ENCODE measurements around the gene PGAM5.

The PGAM5 gene

GRCh38 chr12:132719141-132719953 lies 8.7 kb downstream of the PGAM5 start:
- DNase-seq (ENCODE audit: low read depth in 2 of 3, low spot score in 2 of 3) = no peak

GRCh38 chr12:132719954-132720324 lies 9.3 kb downstream of the PGAM5 start:
- DNase-seq (ENCODE audit: low read depth in 2 of 3, low spot score in 2 of 3) = no peak

- DNase-seq (ENCODE audit: low read depth in 2 of 3, low spot score in 2 of 3) = no peak
Observed at GRCh38 chr12:132720606-132721345, 10.1 kb downstream of the PGAM5 start.

- DNase-seq (ENCODE audit: low read depth in 2 of 3, low spot score in 2 of 3) = no peak
Observed at GRCh38 chr12:132723015-132723763, 12.5 kb downstream of the PGAM5 start.

GRCh38 chr12:132723764-132724140 lies 13.1 kb downstream of the PGAM5 start:
- no peak for DNase-seq (ENCODE audit: low read depth in 2 of 3, low spot score in 2 of 3)

- DNase-seq (ENCODE audit: low read depth in 2 of 3, low spot score in 2 of 3) = no peak
Observed at GRCh38 chr12:132724506-132725241, 14.0 kb downstream of the PGAM5 start.

- DNase-seq (ENCODE audit: low read depth in 2 of 3, low spot score in 2 of 3) = no peak
Observed at GRCh38 chr12:132726386-132726785, 15.7 kb downstream of the PGAM5 start.

DNA sequence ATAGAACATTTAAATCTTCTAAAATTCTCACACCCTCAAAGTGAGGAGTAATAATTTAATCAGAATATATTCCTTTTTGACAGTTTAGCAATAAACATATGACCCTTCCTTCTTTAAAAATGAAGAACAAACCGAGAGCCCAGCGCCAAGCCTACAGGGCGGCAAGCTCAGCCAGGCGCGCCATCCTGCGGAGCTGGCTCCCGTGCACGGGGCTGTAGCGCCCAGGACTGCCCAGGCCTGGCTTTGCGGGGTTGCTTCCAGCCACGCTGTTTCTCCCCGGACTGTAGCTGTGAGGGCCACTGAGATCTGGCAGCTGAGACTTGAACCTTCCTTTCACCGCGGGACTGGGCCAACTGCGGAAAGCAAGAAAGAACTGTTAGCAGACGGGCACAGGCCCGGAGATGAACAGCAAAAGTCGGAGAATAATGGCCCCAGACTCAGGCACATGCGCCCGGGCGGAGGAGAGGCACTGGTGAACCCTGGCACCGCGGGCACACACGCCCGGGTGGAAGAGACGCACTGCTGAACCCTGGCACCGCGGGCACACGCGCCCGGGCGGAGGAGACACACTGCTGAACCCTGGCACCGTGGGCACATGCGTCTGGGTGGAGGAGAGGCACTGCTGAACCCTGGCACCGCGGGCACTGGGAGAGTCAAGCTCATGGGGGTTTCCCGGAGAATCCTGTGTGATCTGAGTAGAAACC lies 16.6 kb downstream of the PGAM5 start:
- DNase-seq (ENCODE audit: low read depth in 2 of 3, low spot score in 2 of 3) = no peak

- DNase-seq (ENCODE audit: low read depth in 2 of 3, low spot score in 2 of 3) = no peak
Observed at GRCh38 chr12:132728502-132728901, 17.9 kb downstream of the PGAM5 start.

DNA sequence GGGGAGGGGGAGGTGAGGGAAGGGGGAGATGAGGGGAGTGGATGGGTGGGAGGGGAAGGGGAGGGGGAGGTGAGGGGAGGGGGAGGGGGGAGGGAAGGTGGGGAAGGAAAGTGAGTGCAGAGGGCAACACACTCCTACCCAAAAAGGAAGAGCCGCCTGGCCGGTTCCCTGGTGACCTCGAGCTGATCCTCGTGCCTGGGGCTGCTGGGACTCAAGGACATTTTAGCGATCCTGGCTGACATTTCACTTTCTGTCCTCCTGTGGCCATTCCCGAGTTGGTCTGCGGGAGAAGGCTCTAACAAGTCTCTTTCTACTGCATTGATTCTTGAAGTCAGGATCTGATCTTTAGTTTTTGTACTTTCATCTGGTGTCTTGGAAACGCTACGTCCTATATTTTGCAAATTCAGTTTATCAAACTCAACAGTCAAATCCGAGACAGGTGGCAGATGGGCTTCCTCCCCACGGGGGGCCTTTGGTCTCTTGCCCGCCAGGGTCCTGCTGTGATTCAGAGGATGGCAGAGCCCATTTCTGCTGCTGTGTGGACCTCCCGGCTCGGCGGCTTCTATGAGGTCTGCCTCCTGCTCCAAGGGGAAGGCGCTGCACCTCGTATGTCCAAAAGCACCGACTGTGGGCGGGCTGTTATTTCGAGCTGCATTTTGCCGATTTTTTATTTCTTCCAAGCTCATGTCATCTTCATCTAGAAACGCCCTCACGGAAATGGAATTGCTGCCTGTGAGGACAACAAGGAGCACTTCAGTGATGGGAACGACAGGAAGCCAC lies 19.1 kb downstream of the PGAM5 start:
- DNase-seq (ENCODE audit: low read depth in 2 of 3, low spot score in 2 of 3) = no peak

DNA sequence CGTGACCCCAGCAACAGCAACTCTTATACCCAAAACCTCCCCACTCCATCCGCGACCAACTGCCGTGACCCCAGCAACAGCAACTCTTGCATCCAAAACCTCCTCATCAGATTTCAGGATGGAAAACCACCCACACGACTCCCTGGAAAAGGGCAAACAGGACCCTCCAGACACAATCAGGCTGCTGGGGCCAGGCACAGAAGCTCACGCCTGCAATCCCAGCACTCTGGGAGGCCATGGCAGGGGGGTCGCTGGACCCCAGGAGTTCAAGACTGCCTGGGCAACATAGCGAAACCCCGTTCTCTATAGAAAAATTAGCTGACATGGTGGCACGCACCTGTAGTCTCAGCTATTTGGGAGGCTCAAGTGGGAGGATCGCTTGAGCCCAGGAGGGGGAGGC lies 19.7 kb downstream of the PGAM5 start:
- DNase-seq (ENCODE audit: low read depth in 2 of 3, low spot score in 2 of 3) = no peak

DNA sequence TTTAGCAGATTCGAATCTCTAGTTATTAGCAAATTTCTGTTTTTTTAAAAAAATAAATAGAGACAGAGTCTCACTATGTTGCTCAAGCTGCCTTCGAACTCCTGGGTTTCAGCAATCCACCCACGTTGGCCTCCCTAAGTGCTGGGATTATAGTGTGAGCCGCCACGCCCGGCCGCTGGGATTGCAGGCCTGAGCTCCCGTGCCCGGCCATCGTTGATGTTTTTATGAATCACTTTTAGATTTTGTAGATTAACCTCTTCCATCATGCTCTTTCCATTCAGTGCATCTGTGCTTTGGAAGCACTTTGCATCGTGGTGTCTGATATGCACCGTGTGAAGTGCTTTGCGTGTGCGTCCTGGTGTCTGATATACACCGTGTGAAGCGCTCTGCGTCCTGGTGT lies 20.9 kb downstream of the PGAM5 start:
- DNase-seq (ENCODE audit: low read depth in 2 of 3, low spot score in 2 of 3) = no peak

GRCh38 chr12:132734206-132734605 lies 23.6 kb downstream of the PGAM5 start:
- no peak for DNase-seq (ENCODE audit: low read depth in 2 of 3, low spot score in 2 of 3)

GRCh38 chr12:132735496-132735895 lies 24.9 kb downstream of the PGAM5 start:
- no peak for DNase-seq (ENCODE audit: low read depth in 2 of 3, low spot score in 2 of 3)

DNA sequence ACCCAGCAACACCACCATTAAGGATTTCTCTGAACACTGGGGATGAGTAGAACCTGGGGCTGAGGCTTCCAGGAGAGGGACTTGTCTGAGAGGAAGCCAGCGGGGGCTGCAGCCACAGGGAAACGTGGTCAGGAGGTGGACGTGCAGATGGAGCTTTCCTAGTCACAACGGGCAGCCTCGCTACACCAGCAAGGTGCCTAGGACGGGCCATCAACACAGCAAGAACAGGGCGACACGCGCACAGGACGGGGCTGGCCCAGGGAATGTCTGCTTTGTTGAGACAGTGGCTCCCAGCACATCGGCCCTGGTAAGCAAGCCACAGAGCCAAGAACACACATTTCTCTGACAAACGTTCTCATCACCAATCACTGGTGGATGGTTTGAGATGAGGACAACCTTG lies 25.7 kb downstream of the PGAM5 start:
- no peak for DNase-seq (ENCODE audit: low read depth in 2 of 3, low spot score in 2 of 3)

DNA sequence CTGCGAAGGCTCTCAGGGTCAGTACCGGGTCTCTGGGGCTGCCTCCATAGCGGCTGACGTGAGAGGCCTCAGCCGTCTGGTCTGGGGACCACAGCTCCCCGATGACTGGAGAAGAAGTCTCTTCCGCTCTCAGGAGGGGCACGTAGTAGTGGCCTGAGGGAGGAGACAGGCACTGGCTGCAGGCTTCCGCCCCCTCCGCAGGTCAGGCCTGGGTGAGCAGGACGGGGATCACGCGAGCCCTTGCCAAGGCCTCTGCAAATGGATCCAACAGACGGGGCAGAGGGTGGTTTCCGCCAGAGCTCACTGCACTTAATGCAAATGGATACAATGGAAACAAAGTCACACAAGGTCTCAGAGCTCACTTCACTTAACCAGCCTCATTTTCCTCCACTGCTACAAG lies 26.3 kb downstream of the PGAM5 start:
- no peak for DNase-seq (ENCODE audit: low read depth in 2 of 3, low spot score in 2 of 3)

DNA sequence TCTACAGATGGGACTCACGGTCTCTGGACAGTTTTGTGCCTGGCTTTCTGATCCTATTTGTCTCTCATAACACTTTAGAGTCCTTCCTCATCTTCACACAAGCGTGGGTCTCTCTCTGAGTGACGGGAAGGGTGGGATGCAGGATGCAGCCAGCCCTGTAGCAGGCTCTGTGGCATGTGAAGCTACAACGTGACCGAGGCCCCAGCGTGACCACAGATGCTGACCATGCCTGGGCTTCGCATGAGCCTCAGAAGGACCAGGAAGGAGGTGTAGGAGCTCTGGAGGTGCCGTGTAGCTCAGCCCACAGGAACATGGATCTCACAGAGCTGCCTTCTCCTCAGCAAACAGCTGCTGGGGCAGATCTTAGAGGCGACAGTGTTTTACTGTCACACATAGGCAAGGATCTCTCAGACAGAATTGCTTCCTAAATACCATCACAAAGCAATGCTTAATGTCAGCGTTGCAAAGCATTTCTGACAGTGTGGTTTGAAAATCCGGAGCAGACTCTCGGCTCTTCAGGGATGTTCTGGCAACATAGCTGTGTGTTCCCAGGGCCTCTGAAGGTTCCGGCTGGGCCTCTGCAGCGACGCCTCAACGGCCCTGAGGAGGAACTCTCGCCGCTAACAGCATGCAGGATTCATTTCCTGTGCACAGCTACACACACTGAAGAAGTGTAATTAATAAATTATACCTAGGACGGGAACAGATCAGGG lies 29.1 kb downstream of the PGAM5 start:
- no peak for DNase-seq (ENCODE audit: low read depth in 2 of 3, low spot score in 2 of 3)

GRCh38 chr12:132740313-132740646 lies 29.6 kb downstream of the PGAM5 start:
- DNase-seq (ENCODE audit: low read depth in 2 of 3, low spot score in 2 of 3) = no peak

DNA sequence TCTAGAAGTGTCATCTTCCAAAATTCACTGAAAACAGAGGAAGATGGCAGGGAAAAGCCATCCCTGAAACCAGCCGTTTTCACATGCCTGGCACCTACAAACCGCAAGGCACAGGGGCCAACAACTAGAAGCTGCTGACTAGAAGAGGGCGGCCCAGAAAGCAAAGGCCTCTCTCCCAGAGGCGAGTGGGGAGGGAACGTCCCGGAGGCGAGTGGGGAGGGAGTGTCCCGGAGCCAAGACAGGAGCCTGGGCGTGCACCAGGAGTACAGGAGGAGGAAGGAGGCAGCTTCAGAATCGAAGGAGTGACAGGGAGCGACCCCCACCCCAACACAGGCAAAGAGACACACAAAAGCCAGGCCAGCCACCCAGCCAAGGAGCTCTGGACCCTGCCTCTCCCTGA lies 30.0 kb downstream of the PGAM5 start:
- DNase-seq (ENCODE audit: low read depth in 2 of 3, low spot score in 2 of 3) = no peak

All from activated CD8-positive, alpha-beta memory T cell treated with anti-CD3 and anti-CD28 coated beads for 48 hours (primary cell).